ENCODE measurements around the gene TENM4.
A peak's percentile ranks its signal among the peaks of the same experiment; 100 is the strongest.

Gene TENM4

GRCh38 chr11:78662811-78663210, 778.0 kb downstream of the TENM4 start:
- no peak for DNase-seq

- DNase-seq = no peak
These were observed 780.4 kb downstream of the TENM4 start for GRCh38 chr11:78660471-78660870.

- peak; percentile 35 for DNase-seq
These were observed 781.2 kb downstream of the TENM4 start for GRCh38 chr11:78659326-78660270.

GRCh38 chr11:78657968-78658839, 782.6 kb downstream of the TENM4 start:
- no peak for DNase-seq

- no peak for DNase-seq
These were observed 783.4 kb downstream of the TENM4 start for GRCh38 chr11:78657441-78657840.

GRCh38 chr11:78656984-78657383, 783.8 kb downstream of the TENM4 start:
- no peak for DNase-seq

GRCh38 chr11:78656327-78656726, 784.5 kb downstream of the TENM4 start:
- no peak for DNase-seq

- DNase-seq = no peak
These were observed 785.3 kb downstream of the TENM4 start for GRCh38 chr11:78655561-78655960.

GRCh38 chr11:78654866-78655265, 786.0 kb downstream of the TENM4 start:
- no peak for DNase-seq

GRCh38 chr11:78654071-78654470, 786.8 kb downstream of the TENM4 start:
- DNase-seq = no peak

GRCh38 chr11:78653294-78653909, 787.4 kb downstream of the TENM4 start:
- no peak for DNase-seq

- no peak for DNase-seq
These were observed 788.0 kb downstream of the TENM4 start for GRCh38 chr11:78652843-78653239.

- DNase-seq = no peak
These were observed 788.6 kb downstream of the TENM4 start for GRCh38 chr11:78651923-78652842.

- no peak for DNase-seq
These were observed 789.6 kb downstream of the TENM4 start for GRCh38 chr11:78651136-78651775.

- DNase-seq = no peak
These were observed 791.2 kb downstream of the TENM4 start for GRCh38 chr11:78649361-78650215.

GRCh38 chr11:78647986-78648875, 792.6 kb downstream of the TENM4 start:
- no peak for DNase-seq

- DNase-seq = no peak
These were observed 793.4 kb downstream of the TENM4 start for GRCh38 chr11:78647266-78647915.

GRCh38 chr11:78646564-78647185, 794.2 kb downstream of the TENM4 start:
- DNase-seq = peak; percentile 67

Measured in NCI-H1092 (cell line).